Measurements from ENCODE around the gene ADAMTSL4. TPM values are rescaled to one million over a fixed set of nuclear protein-coding genes. Genes with fewer than 3 reads are reported as not detected.

ADAMTSL4 gene
- total and polyA plus RNA-seq, 2 of the 8 experiments (the other 6 are each of a cell fraction or from before 2014, with no cell fraction given), result 4.2 to 5.4 TPM

GRCh38 chr1:150603711-150604110 lies 54.5 kb downstream of the ADAMTSL4 start:
- peak overlapping the region; percentile 93 for H2BK120ac ChIP-seq (replicated peaks; ENCODE audit: low read depth, low read length)
- H3K23ac ChIP-seq (ENCODE audit: insufficient read length), result no peak overlapping the region
- no peak overlapping the region for H2BK5ac ChIP-seq (ENCODE audit: low read depth, low read length)
- no peaks in the 10 kb centered on the region for H3K27me3 ChIP-seq (replicated peaks in 1 of 4; ENCODE audit: control insufficient read depth in 3 of 4, extremely low read depth in 1 of 4, insufficient read depth in 3 of 4, low read length in 3 of 4)
- no peak for TF ChIP-seq POLR2A (IDR thresholded peaks at IDR 0.05; ENCODE audit: control extremely low read depth in 1 of 2, low read depth in 2 of 2, low read length in 2 of 2)
- TF ChIP-seq POU5F1 (IDR thresholded peaks at IDR 0.05; ENCODE audit: low read depth, low read length), result no peak
- no peak for TF ChIP-seq SP2 (IDR thresholded peaks at IDR 0.05; ENCODE audit: low read length)
- TF ChIP-seq SIRT6 (IDR thresholded peaks at IDR 0.05; ENCODE audit: low read length), result no peak
- no peak for TF ChIP-seq YY1 (IDR thresholded peaks at IDR 0.05; ENCODE audit: low read depth, low read length)
- no peak for TF ChIP-seq SUZ12 (IDR thresholded peaks at IDR 0.05; ENCODE audit: low read length)
- TF ChIP-seq RBBP5 (IDR thresholded peaks at IDR 0.05; ENCODE audit: borderline replicate concordance, low read depth, low read length), result no peak
- TF ChIP-seq KDM4A (IDR thresholded peaks at IDR 0.05; ENCODE audit: low read depth, low read length, severe bottlenecking), result no peak
- peak overlapping the region; percentile 29 for H2AK5ac ChIP-seq (ENCODE audit: low read depth, low read length)
- H3K4me1 ChIP-seq (replicated peaks in 1 of 4; ENCODE audit: control insufficient read depth in 3 of 4, insufficient read depth in 4 of 4, low read length in 3 of 4), result peaks cover 5 to 12% (median 9%) of the 10 kb centered on the region in 4 experiments; a peak in 6 of 7 replicates
- H3K9me3 ChIP-seq (ENCODE audit: insufficient read depth in 2 of 2, low read depth in 1 of 2, low read length in 1 of 2), result no peaks in the 10 kb centered on the region
- no peak overlapping the region for H3K56ac ChIP-seq (replicated peaks; ENCODE audit: insufficient read length, low read depth, low read length)
- H2BK15ac ChIP-seq (ENCODE audit: low read length), result peak overlapping the region; percentile 5; the same call in 1 of the 2 replicates
- FAIRE-seq, result no peak
- H3K79me1 ChIP-seq (ENCODE audit: low read depth, low read length), result no peaks in the 10 kb centered on the region
- POLR2A ChIA-PET (ENCODE audit: partially characterized antibody), result interaction anchor here (0.6 to 43.5 kb wide), 5 partner anchors 11 to 204 kb away, joined by 3 to 1380 read pairs (median 12); partner anchors contain the start of genes ADAMTSL4 and MCL1
- H4K8ac ChIP-seq (ENCODE audit: extremely low read depth, insufficient read depth, low read length), result no peak overlapping the region
- peak overlapping the region; percentile 89 for H4K91ac ChIP-seq (replicated peaks; ENCODE audit: insufficient read length, low read length)
- H3K4ac ChIP-seq (replicated peaks; ENCODE audit: insufficient read length, low read depth, low read length), result peak overlapping the region; percentile 84
- H3K27ac ChIP-seq (ENCODE audit: low read depth, low read length), result peak overlapping the region; percentile 30; the same call in 1 of the 2 replicates
- no peak overlapping the region for H4K5ac ChIP-seq (ENCODE audit: insufficient read length, low read depth, low read length)
- no peak overlapping the region; a peak in 1 of 8 replicates for H3K4me3 ChIP-seq (ENCODE audit: extremely low read depth in 1 of 4, insufficient read depth in 2 of 4, low read depth in 3 of 4, low read length in 4 of 4)
- CTCF ChIA-PET (ENCODE audit: partially characterized antibody), result interaction anchor here (0.8 to 1.4 kb wide), 5 partner anchors 14 to 43 kb away, joined by 3 to 6 read pairs (median 4); no protein-coding TSS in a partner anchor
- H3K4me2 ChIP-seq (ENCODE audit: insufficient read depth in 1 of 2, low read depth in 2 of 2, low read length in 2 of 2), result peak overlapping the region in 1 of 2 experiments; percentile 41; a peak in 2 of 4 replicates
- H3K79me2 ChIP-seq (ENCODE audit: control insufficient read depth in 1 of 2, insufficient read depth in 2 of 2, low read length in 2 of 2), result no peaks in the 10 kb centered on the region
- H3K36me3 ChIP-seq (ENCODE audit: control insufficient read depth in 2 of 4, insufficient read depth in 4 of 4, low read length in 3 of 4), result peaks cover 0 to 4% (median 0%) of the 10 kb centered on the region in 4 experiments; a peak in 1 of 8 replicates
- DNase-seq (ENCODE audit: low read depth in 1 of 2, low spot score in 2 of 2), result no peak
- H3K9ac ChIP-seq (replicated peaks in 1 of 4; ENCODE audit: extremely low read depth in 1 of 4, low read depth in 3 of 4, low read length in 3 of 4), result no peak overlapping the region
- no peak overlapping the region; the same call in 1 of the 2 replicates for H3K18ac ChIP-seq (ENCODE audit: extremely low read depth, low read length)
- H2BK20ac ChIP-seq (ENCODE audit: low read length), result no peak overlapping the region
- no peaks in the 10 kb centered on the region for H4K20me1 ChIP-seq (replicated peaks in 1 of 2; ENCODE audit: control insufficient read depth in 1 of 2, insufficient read depth in 2 of 2, low read length in 2 of 2)
- 0 out of 2 replicates have a peak overlapping the region, but pooled peaks have one; percentile 18 for H2BK12ac ChIP-seq (ENCODE audit: low read depth, low read length)
- no peaks in the 10 kb centered on the region for H3K23me2 ChIP-seq (ENCODE audit: low read depth, low read length)
- H2AFZ ChIP-seq (ENCODE audit: low read length), result no peak overlapping the region
- WGBS, 2 experiments (ENCODE audit: extremely low coverage in 1 of 2, insufficient coverage in 1 of 2, insufficient read length in 1 of 2, insufficient replicate concordance in 2 of 2, low coverage in 1 of 2, low lambda C conversion rate in 2 of 2, missing lambda C conversion rate in 1 of 2), result 72% methylated on average over 3 of the region's 3 CpGs; no CpG with 5 or more reads in 1 of the 2 experiments
- no peak overlapping the region for H3K14ac ChIP-seq (ENCODE audit: insufficient read length)
